PC-3 (cell line): ENCODE data around the gene LMCD1. TPM values are rescaled to one million over a fixed set of nuclear protein-coding genes. Genes with fewer than 3 reads are reported as not detected.

Source experiments
- ATAC-seq: fragments of 200-7000 bp; cut with Tn5 transposase; 2 replicates; pipeline ENCODE4 v1.9.1; 2020; ENCODE audit warnings: mild to moderate bottlenecking, moderate library complexity
- BruUV-seq: library from RNA; stranded (reverse); fragments of 400-500 nt; replicated peaks from 2 replicates; lab custom pipeline; 2021; lab: Mats Ljungman, UMichigan
- CTCF ChIA-PET: fragments of 300-600 bp; sonication (Branson Sonifier 250); formaldehyde crosslinking; loops from one replicate; lab custom pipeline; 2022; ENCODE audit warnings: antibody characterized with exemption; lab: Charles Lee
- POLR2A ChIA-PET: fragments of 300-600 bp; sonication (Branson Sonifier 250); formaldehyde crosslinking; loops from one replicate; lab custom pipeline; 2022; ENCODE audit warnings: antibody characterized with exemption; ENCODE audit not compliant: unreplicated experiment; lab: Charles Lee
- DNase-seq: peaks from one replicate; pipeline ENCODE4 v3.0.0-alpha.2; 2015
- H2AFZ ChIP-seq: fragments of 300-600 bp; sonication (generic); 2 replicates; pipeline ENCODE4 v1.6.0; 2016; ENCODE audit warnings: antibody characterized with exemption, low read length
- H3F3A ChIP-seq: fragments of 300-600 bp; sonication (generic); one replicate; pipeline ENCODE4 v1.6.0; 2017; ENCODE audit warnings: antibody characterized with exemption, low read length, control low read depth, mild to moderate bottlenecking; ENCODE audit not compliant: unreplicated experiment
- H3K27ac ChIP-seq: fragments of 300-600 bp; sonication (generic); 2 replicates; pipeline ENCODE4 v1.5.1; 2016; ENCODE audit warnings: mild to moderate bottlenecking, low read length
- H3K27me3 ChIP-seq: fragments of 300-600 bp; sonication (generic); 2 replicates; pipeline ENCODE4 v1.6.1; 2016; ENCODE audit warnings: low read length, mixed read lengths
- H3K36me3 ChIP-seq: fragments of 300-600 bp; sonication (generic); 2 replicates; pipeline ENCODE4 v1.6.1; 2016; ENCODE audit warnings: low read depth, mixed run types, low read length, mixed read lengths
- H3K4me1 ChIP-seq: fragments of 300-600 bp; sonication (generic); 2 replicates; pipeline ENCODE4 v1.5.1; 2016; ENCODE audit warnings: low read length; ENCODE audit not compliant: insufficient read depth
- H3K4me2 ChIP-seq: fragments of 300-600 bp; sonication (generic); 2 replicates; pipeline ENCODE4 v1.6.0; 2016; ENCODE audit warnings: low read length
- H3K4me3 ChIP-seq: fragments of 300-600 bp; sonication (generic); 2 replicates; pipeline ENCODE4 v1.5.1; 2016; ENCODE audit warnings: mild to moderate bottlenecking, low read length, mixed read lengths
- H3K79me2 ChIP-seq: fragments of 300-600 bp; sonication (generic); 2 replicates; pipeline ENCODE4 v1.6.1; 2017; ENCODE audit warnings: low read length, mixed read lengths
- H3K9ac ChIP-seq: fragments of 300-600 bp; sonication (generic); 2 replicates; pipeline ENCODE4 v1.6.0; 2016; ENCODE audit warnings: mild to moderate bottlenecking, low read length
- H3K9me2 ChIP-seq: fragments of 300-600 bp; sonication (generic); replicated peaks from 2 replicates; pipeline ENCODE4 v1.6.1; 2016; ENCODE audit warnings: mixed run types, low read length, mixed read lengths
- H3K9me3 ChIP-seq: fragments of 300-600 bp; sonication (generic); 2 replicates; pipeline ENCODE4 v1.6.1; 2016; ENCODE audit warnings: low read length, mixed read lengths
- H4K20me1 ChIP-seq: fragments of 300-600 bp; sonication (generic); 2 replicates; pipeline ENCODE4 v1.6.1; 2016; ENCODE audit warnings: low read length, mixed read lengths
- CTCF ChIP-seq: fragments of 300-600 bp; sonication (generic); conservative IDR thresholded peaks from 2 replicates; pipeline ENCODE4 v1.5.1; 2017; ENCODE audit warnings: antibody characterized with exemption, low read depth, mild to moderate bottlenecking, low read length
- EZH2 ChIP-seq: fragments of 300-600 bp; sonication (generic); IDR thresholded peaks from one replicate; pipeline ENCODE4 v1.6.1; 2017; ENCODE audit warnings: antibody characterized with exemption, mild to moderate bottlenecking, low read length; ENCODE audit not compliant: unreplicated experiment
- EZH2phosphoT487 ChIP-seq: fragments of 300-600 bp; sonication (generic); IDR thresholded peaks from 2 replicates; pipeline ENCODE4 v1.6.1; 2018; ENCODE audit warnings: mild to moderate bottlenecking, antibody characterized with exemption, low read length, borderline replicate concordance
- intact Hi-C: fragments of 100-400 bp; cut with micrococcal nuclease; formaldehyde crosslinking; loops from 2 replicates; pipeline ENCODE4 v1.9.0; 2023
- total RNA-seq: library from RNA; depleted of rRNA; stranded (reverse); fragments of >200 nt; gene quantifications from 2 replicates; pipeline ENCODE4 v1.2.3, GENCODE V29; 2014

LMCD1 gene
- total RNA-seq, 1 experiment from 2014 or later: 9.1 TPM

- no peaks in the 10 kb centered on the region for H3K27me3 ChIP-seq
- CTCF ChIA-PET: no interaction called here
- no peaks in the 10 kb centered on the region for H3K36me3 ChIP-seq
- no peak overlapping the region for H2AFZ ChIP-seq
- H3K4me1 ChIP-seq: peaks cover 65% of the 10 kb centered on the region
- intact Hi-C loops: no loop called here
- H3K4me2 ChIP-seq: peak overlapping the region; percentile 17; the same call in 1 of the 2 replicates
- H3K9me2 ChIP-seq: no peaks in the 10 kb centered on the region
- H3K9ac ChIP-seq: no peak overlapping the region
- no peaks in the 10 kb centered on the region for H3K9me3 ChIP-seq
- POLR2A ChIA-PET: interaction anchor here (0.6 kb wide), 1 partner anchor 55 kb away, joined by 4 read pairs; no protein-coding TSS in a partner anchor
- H3K79me2 ChIP-seq: no peaks in the 10 kb centered on the region
- no TSS peak for BruUV-seq
- TF ChIP-seq CTCF (no peak), EZH2 (no peak), EZH2phosphoT487 (no peak)
- peak overlapping the region; percentile 83 for H3K27ac ChIP-seq
- no peaks in the 10 kb centered on the region for H4K20me1 ChIP-seq
- DNase-seq (peak; percentile 68), ATAC-seq (no peak)
- H3F3A ChIP-seq: peaks cover 11% of the 10 kb centered on the region
- no peak overlapping the region for H3K4me3 ChIP-seq
Observed at GRCh38 chr3:8499181-8499611, 2.4 kb upstream of the LMCD1 start.

- H3K9ac ChIP-seq: peak overlapping the region; percentile 45
- ChIA-PET POLR2A (interaction anchor here (0.5 to 1.7 kb wide), 6 partner anchors 10 to 118 kb away, joined by 3 to 13 read pairs (median 7); no protein-coding TSS in a partner anchor), CTCF (interaction anchor here (0.6 to 1.3 kb wide), 2 partner anchors 58 to 91 kb away, joined by 4 to 16 read pairs; no protein-coding TSS in a partner anchor)
- no peaks in the 10 kb centered on the region for H3K36me3 ChIP-seq
- H3K27me3 ChIP-seq: no peaks in the 10 kb centered on the region
- H3K4me2 ChIP-seq: peak overlapping the region; percentile 89
- H3K4me1 ChIP-seq: peaks cover 78% of the 10 kb centered on the region
- no peaks in the 10 kb centered on the region for H4K20me1 ChIP-seq
- no peaks in the 10 kb centered on the region for H3K79me2 ChIP-seq
- DNase-seq (peak; percentile 94), ATAC-seq (peak; percentile 13; the same call in 1 of the 2 replicates)
- intact Hi-C loops: no loop called here
- BruUV-seq: no TSS peak
- H3K9me2 ChIP-seq: no peaks in the 10 kb centered on the region
- TF ChIP-seq EZH2 (no peak), EZH2phosphoT487 (no peak), CTCF (peak; percentile 18; the same call in 1 of the 2 replicates)
- peak overlapping the region; percentile 29 for H2AFZ ChIP-seq
- H3K27ac ChIP-seq: peak overlapping the region; percentile 83
- H3K9me3 ChIP-seq: no peaks in the 10 kb centered on the region
- peak overlapping the region; percentile 50; the same call in 1 of the 2 replicates for H3K4me3 ChIP-seq
- peaks cover 11% of the 10 kb centered on the region for H3F3A ChIP-seq
Observed at GRCh38 chr3:8500319-8500988, 1.2 kb upstream of the LMCD1 start.
